Thyroid gland (tissue), 4 donors: ENCODE results near the gene GORASP1.

Source experiments
- POLR2A ChIP-seq, 2 donors: fragments of 450-650 bp; IDR thresholded peaks; one replicate each; pipeline ENCODE4 v1.6.1; 2017; ENCODE audit warnings: antibody characterized with exemption in 2 of 2, mild to moderate bottlenecking in 2 of 2, moderate library complexity in 1 of 2
- TF ChIP-seq, protein P1 (sequence below), 6 experiments: fragments of 200-600 bp in 3 of 6; fragments of 450-650 bp in 3 of 6; sonication (generic) in 3 of 6; IDR thresholded peaks; one replicate each; pipeline ENCODE4 v1.5.1; 2016 to 2019; ENCODE audit warnings: antibody characterized with exemption in 6 of 6, mild to moderate bottlenecking in 2 of 6, inconsistent platforms in 1 of 6, moderate library complexity in 1 of 6

DNA sequence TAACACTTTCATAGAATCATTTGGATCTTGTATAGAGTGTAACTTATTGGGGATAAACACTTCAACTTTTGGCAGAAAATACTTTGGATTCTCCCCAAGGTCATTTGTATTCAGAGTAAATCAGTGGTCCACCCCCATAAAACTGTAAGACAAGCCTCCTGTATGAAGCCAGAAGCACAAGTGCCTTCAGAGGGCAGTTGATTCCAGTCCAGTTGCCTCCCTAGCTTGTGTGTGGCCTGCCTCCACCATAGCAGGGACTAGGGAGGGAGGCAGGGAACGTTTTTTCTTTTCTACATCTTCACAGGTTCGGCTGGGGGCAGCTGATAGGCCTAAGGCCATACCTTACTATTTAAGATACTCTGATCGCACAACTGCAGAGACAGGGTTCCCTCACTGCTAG is 11.6 kb downstream of the GORASP1 start:
- no peak for TF ChIP-seq POLR2A (IDR thresholded peaks at IDR 0.05)
- TF ChIP-seq, protein P1, sequence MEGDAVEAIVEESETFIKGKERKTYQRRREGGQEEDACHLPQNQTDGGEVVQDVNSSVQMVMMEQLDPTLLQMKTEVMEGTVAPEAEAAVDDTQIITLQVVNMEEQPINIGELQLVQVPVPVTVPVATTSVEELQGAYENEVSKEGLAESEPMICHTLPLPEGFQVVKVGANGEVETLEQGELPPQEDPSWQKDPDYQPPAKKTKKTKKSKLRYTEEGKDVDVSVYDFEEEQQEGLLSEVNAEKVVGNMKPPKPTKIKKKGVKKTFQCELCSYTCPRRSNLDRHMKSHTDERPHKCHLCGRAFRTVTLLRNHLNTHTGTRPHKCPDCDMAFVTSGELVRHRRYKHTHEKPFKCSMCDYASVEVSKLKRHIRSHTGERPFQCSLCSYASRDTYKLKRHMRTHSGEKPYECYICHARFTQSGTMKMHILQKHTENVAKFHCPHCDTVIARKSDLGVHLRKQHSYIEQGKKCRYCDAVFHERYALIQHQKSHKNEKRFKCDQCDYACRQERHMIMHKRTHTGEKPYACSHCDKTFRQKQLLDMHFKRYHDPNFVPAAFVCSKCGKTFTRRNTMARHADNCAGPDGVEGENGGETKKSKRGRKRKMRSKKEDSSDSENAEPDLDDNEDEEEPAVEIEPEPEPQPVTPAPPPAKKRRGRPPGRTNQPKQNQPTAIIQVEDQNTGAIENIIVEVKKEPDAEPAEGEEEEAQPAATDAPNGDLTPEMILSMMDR (IDR thresholded peaks at IDR 0.05) = no peak
